ENCODE results near the gene TBC1D20. TPM values are rescaled to one million over a fixed set of nuclear protein-coding genes. Genes with fewer than 3 reads are reported as not detected.
"Not testable (repeated sequence)": the region's sequence is repeated elsewhere in the genome, so short reads cannot be mapped to it uniquely, and the experiment has no call there.

Gene TBC1D20
- polyA plus RNA-seq (ENCODE audit: low read depth in 6 of 6), result 10 to 100 TPM; 16.0 to 24.6 (median 18.6) TPM

- H3K27me3 Mint-ChIP-seq, result peaks cover 0 to 6% (median 4%) of the 10 kb centered on the region in 3 donors
- DNase-seq (peak; percentile 87), ATAC-seq (ENCODE audit: low read depth in 2 of 2) (peak; percentile 94 to 95)
- H3K27ac Mint-ChIP-seq, result peak within 1 kb of the TSS; percentile 78 to 98 (median 93)
- peaks cover 21 to 34% (median 28%) of the 10 kb centered on the region in 3 donors for H3K4me1 Mint-ChIP-seq
- no peaks in the 10 kb centered on the region for H3K36me3 Mint-ChIP-seq
- H3K4me3 Mint-ChIP-seq, result peak within 1 kb of the TSS; percentile 89 to 99 (median 97)
- peaks cover 0 to 3% (median 0%) of the 10 kb centered on the region in 7 donors for H3K9me3 Mint-ChIP-seq
Measured at GRCh38 chr20:462199-462991, at the start of gene TBC1D20. Gene TBC1D20, minus strand, starts transcription at chr20:462533. Its CDS starts 128 bp downstream, at chr20:462405.

- peak overlapping the region in 4 of 6 donors; percentile 54 to 76 (median 66) for H3K27ac Mint-ChIP-seq
- not testable (repeated sequence) for H3K27me3 Mint-ChIP-seq; H3K9me3 Mint-ChIP-seq; DNase-seq; ATAC-seq (ENCODE audit: low read depth in 2 of 2); H3K36me3 Mint-ChIP-seq
- H3K4me3 Mint-ChIP-seq, result peak overlapping the region in 3 of 8 donors; percentile 1 to 37 (median 29)
- H3K4me1 Mint-ChIP-seq, result peaks cover 49 to 60% (median 58%) of the 10 kb centered on the region in 3 donors
Measured at GRCh38 chr20:510328-511057, 48.2 kb upstream of the TBC1D20 start.

GRCh38 chr20:508364-508787 lies 46.0 kb upstream of the TBC1D20 start:
- H3K4me3 Mint-ChIP-seq; H3K27ac Mint-ChIP-seq; DNase-seq; ATAC-seq (ENCODE audit: low read depth in 2 of 2); H3K9me3 Mint-ChIP-seq; H3K36me3 Mint-ChIP-seq; H3K27me3 Mint-ChIP-seq: not testable (repeated sequence)
- H3K4me1 Mint-ChIP-seq, result peaks cover 31 to 40% (median 37%) of the 10 kb centered on the region in 3 donors

- Mint-ChIP-seq H3K27ac (no peak overlapping the region), H3K27me3 (no peaks in the 10 kb centered on the region), H3K4me1 (peaks cover 27 to 36% (median 32%) of the 10 kb centered on the region in 3 donors)
Measured at GRCh38 chr20:507761-508332, 45.5 kb upstream of the TBC1D20 start.

GRCh38 chr20:507006-507758 lies 44.8 kb upstream of the TBC1D20 start:
- Mint-ChIP-seq H3K27ac (peak overlapping the region in 1 of 6 donors; percentile 15), H3K36me3 (peaks cover 12 to 13% of the 10 kb centered on the region in 2 donors), H3K4me3 (no peak overlapping the region), H3K9me3 (no peaks in the 10 kb centered on the region), H3K27me3 (no peaks in the 10 kb centered on the region), H3K4me1 (peaks cover 20 to 29% (median 25%) of the 10 kb centered on the region in 3 donors)
- ATAC-seq (ENCODE audit: low read depth in 2 of 2) (no peak), DNase-seq (no peak)

More at GRCh38 chr20:507761-508332, 45.5 kb upstream of the TBC1D20 start:
- DNase-seq (no peak), ATAC-seq (ENCODE audit: low read depth in 2 of 2) (no peak)
- H3K4me3 Mint-ChIP-seq, result no peak overlapping the region
- peaks cover 6 to 7% of the 10 kb centered on the region in 2 donors for H3K36me3 Mint-ChIP-seq
- H3K9me3 Mint-ChIP-seq, result no peaks in the 10 kb centered on the region

- Mint-ChIP-seq H3K27ac (no peak overlapping the region), H3K36me3 (peaks cover 15 to 16% of the 10 kb centered on the region in 2 donors)
- no peak for ATAC-seq (ENCODE audit: low read depth in 2 of 2)
Measured at GRCh38 chr20:504632-505075, 42.3 kb upstream of the TBC1D20 start.

GRCh38 chr20:503048-503737 lies 40.9 kb upstream of the TBC1D20 start:
- H3K4me3 Mint-ChIP-seq, result no peak overlapping the region
- peak overlapping the region in 2 of 6 donors; percentile 50 to 54 for H3K27ac Mint-ChIP-seq
- ATAC-seq (ENCODE audit: low read depth in 2 of 2) (no peak), DNase-seq (no peak)
- no peaks in the 10 kb centered on the region for H3K9me3 Mint-ChIP-seq
- no peaks in the 10 kb centered on the region for H3K27me3 Mint-ChIP-seq
- peaks cover 15 to 19% of the 10 kb centered on the region in 2 donors for H3K36me3 Mint-ChIP-seq
- no peaks in the 10 kb centered on the region for H3K4me1 Mint-ChIP-seq

More at GRCh38 chr20:504632-505075, 42.3 kb upstream of the TBC1D20 start:
- H3K9me3 Mint-ChIP-seq, result no peaks in the 10 kb centered on the region
- H3K27me3 Mint-ChIP-seq, result no peaks in the 10 kb centered on the region
- H3K4me3 Mint-ChIP-seq, result no peak overlapping the region
- DNase-seq, result no peak
- peaks cover 5% of the 10 kb centered on the region in 3 donors for H3K4me1 Mint-ChIP-seq

GRCh38 chr20:497979-498378 lies 35.6 kb upstream of the TBC1D20 start:
- Mint-ChIP-seq H3K9me3 (no peaks in the 10 kb centered on the region), H3K4me1 (no peaks in the 10 kb centered on the region), H3K27ac (no peak overlapping the region), H3K36me3 (peaks cover 15 to 20% of the 10 kb centered on the region in 2 donors), H3K4me3 (no peak overlapping the region), H3K27me3 (no peaks in the 10 kb centered on the region)
- ATAC-seq (ENCODE audit: low read depth in 2 of 2) (no peak), DNase-seq (no peak)

GRCh38 chr20:496126-496696 lies 33.9 kb upstream of the TBC1D20 start:
- peaks cover 15 to 18% of the 10 kb centered on the region in 2 donors for H3K36me3 Mint-ChIP-seq
- no peak for ATAC-seq (ENCODE audit: low read depth in 2 of 2)
- DNase-seq, result no peak
- no peaks in the 10 kb centered on the region for H3K27me3 Mint-ChIP-seq
- H3K4me1 Mint-ChIP-seq, result no peaks in the 10 kb centered on the region
- no peak overlapping the region for H3K27ac Mint-ChIP-seq
- no peak overlapping the region for H3K4me3 Mint-ChIP-seq
- H3K9me3 Mint-ChIP-seq, result no peaks in the 10 kb centered on the region

- Mint-ChIP-seq H3K27me3 (no peaks in the 10 kb centered on the region), H3K4me3 (no peak overlapping the region), H3K9me3 (no peaks in the 10 kb centered on the region), H3K36me3 (peaks cover 22 to 29% of the 10 kb centered on the region in 2 donors), H3K4me1 (no peaks in the 10 kb centered on the region), H3K27ac (peak overlapping the region in 1 of 6 donors; percentile 22)
- no peak for ATAC-seq (ENCODE audit: low read depth in 2 of 2)
- DNase-seq, result no peak
Measured at GRCh38 chr20:492159-492558, 29.8 kb upstream of the TBC1D20 start.

GRCh38 chr20:487655-488054 lies 25.3 kb upstream of the TBC1D20 start:
- Mint-ChIP-seq H3K27me3 (no peaks in the 10 kb centered on the region), H3K9me3 (no peaks in the 10 kb centered on the region), H3K4me3 (no peak overlapping the region), H3K27ac (peak overlapping the region in 1 of 6 donors; percentile 49), H3K4me1 (no peaks in the 10 kb centered on the region), H3K36me3 (peaks cover 18 to 45% of the 10 kb centered on the region in 2 donors)
- DNase-seq (no peak), ATAC-seq (ENCODE audit: low read depth in 2 of 2) (no peak)
